SJCRH30 (cell line): ENCODE results near the gene MYL12B. TPM values are rescaled to one million over a fixed set of nuclear protein-coding genes. Genes with fewer than 3 reads are reported as not detected.
"Not testable (repeated sequence)": the region's sequence is repeated elsewhere in the genome, so short reads cannot be mapped to it uniquely, and the experiment has no call there.

Experiments used
- DNase-seq, 2 experiments: peaks; one replicate each; pipeline ENCODE4 v3.0.0-alpha.2; 2015 to 2020
- H3K27ac ChIP-seq: fragments of 250-450 bp; sonication (Bioruptor Pico); 2 replicates; pipeline ENCODE4 v1.5.1; 2020; ENCODE audit warnings: mild to moderate bottlenecking, moderate library complexity
- H3K27me3 ChIP-seq: fragments of 250-450 bp; sonication (Bioruptor Pico); 2 replicates; pipeline ENCODE4 v1.5.1; 2020; ENCODE audit warnings: mild to moderate bottlenecking, moderate library complexity
- H3K36me3 ChIP-seq: fragments of 250-450 bp; sonication (Bioruptor Pico); 2 replicates; pipeline ENCODE4 v1.5.1; 2020; ENCODE audit warnings: mild to moderate bottlenecking, moderate library complexity
- H3K4me1 ChIP-seq: fragments of 250-450 bp; sonication (Bioruptor Pico); 2 replicates; pipeline ENCODE4 v1.5.1; 2020; ENCODE audit warnings: mild to moderate bottlenecking, moderate library complexity
- H3K4me3 ChIP-seq: fragments of 250-450 bp; sonication (Bioruptor Pico); 2 replicates; pipeline ENCODE4 v1.5.1; 2020; ENCODE audit warnings: mild to moderate bottlenecking, moderate library complexity
- H3K9me3 ChIP-seq: fragments of 250-450 bp; sonication (Bioruptor Pico); replicated peaks from 2 replicates; pipeline ENCODE4 v1.5.1; 2020; ENCODE audit warnings: mild to moderate bottlenecking, moderate library complexity
- total RNA-seq: library from RNA; depleted of rRNA; stranded (reverse); fragments of >200 nt; shearing (Covaris generic); gene quantifications from 2 replicates; pipeline ENCODE4 v1.2.3, GENCODE V29; 2014; rRNA removed

Gene MYL12B
- total RNA-seq: 106 and 118 TPM in 2 replicates

GRCh38 chr18:3261373-3262233 lies at the start of gene MYL12B:
MYL12B (plus strand) TSS chr18:3262133; CDS start chr18:3272899, 10,766 bp downstream.
- peak; percentile 68 to 76 for DNase-seq
- no peaks in the 10 kb centered on the region for H3K9me3 ChIP-seq
- H3K4me1 ChIP-seq: peaks cover 11% of the 10 kb centered on the region
- peak within 1 kb of the TSS; percentile 91 for H3K4me3 ChIP-seq
- H3K36me3 ChIP-seq: peaks cover 17% of the 10 kb centered on the region
- H3K27me3 ChIP-seq: no peaks in the 10 kb centered on the region
- H3K27ac ChIP-seq: peak within 1 kb of the TSS; percentile 99

- no peaks in the 10 kb centered on the region; the same call in 1 of the 2 replicates for H3K4me1 ChIP-seq
Measured at GRCh38 chr18:3212657-3213056, 49.3 kb upstream of the MYL12B start.

GRCh38 chr18:3213300-3214059 lies 48.5 kb upstream of the MYL12B start:
- H3K9me3 ChIP-seq: no peaks in the 10 kb centered on the region
- no peak overlapping the region for H3K27ac ChIP-seq
- no peak overlapping the region for H3K4me3 ChIP-seq
- no peak for DNase-seq
- H3K4me1 ChIP-seq: peaks cover 6% of the 10 kb centered on the region; the same call in 1 of the 2 replicates
- H3K36me3 ChIP-seq: no peaks in the 10 kb centered on the region
- H3K27me3 ChIP-seq: no peaks in the 10 kb centered on the region

More at GRCh38 chr18:3212657-3213056, 49.3 kb upstream of the MYL12B start:
- no peak overlapping the region for H3K4me3 ChIP-seq
- no peaks in the 10 kb centered on the region for H3K27me3 ChIP-seq
- no peak for DNase-seq
- H3K36me3 ChIP-seq: no peaks in the 10 kb centered on the region
- no peak overlapping the region for H3K27ac ChIP-seq
- H3K9me3 ChIP-seq: no peaks in the 10 kb centered on the region

- no peak overlapping the region for H3K4me3 ChIP-seq
- H3K36me3 ChIP-seq: no peaks in the 10 kb centered on the region
- H3K4me1 ChIP-seq: peaks cover 6% of the 10 kb centered on the region; the same call in 1 of the 2 replicates
- DNase-seq: no peak
- no peaks in the 10 kb centered on the region for H3K27me3 ChIP-seq
- no peaks in the 10 kb centered on the region for H3K9me3 ChIP-seq
- H3K27ac ChIP-seq: no peak overlapping the region
Measured at GRCh38 chr18:3214855-3215637, 46.9 kb upstream of the MYL12B start.

GRCh38 chr18:3216987-3217386 lies 44.9 kb upstream of the MYL12B start:
- peaks cover 6% of the 10 kb centered on the region; the same call in 1 of the 2 replicates for H3K4me1 ChIP-seq
- DNase-seq: no peak
- H3K9me3 ChIP-seq: no peaks in the 10 kb centered on the region
- H3K4me3 ChIP-seq: no peak overlapping the region
- no peak overlapping the region for H3K27ac ChIP-seq
- H3K27me3 ChIP-seq: no peaks in the 10 kb centered on the region
- H3K36me3 ChIP-seq: no peaks in the 10 kb centered on the region

- no peaks in the 10 kb centered on the region for H3K36me3 ChIP-seq
- peak; percentile 17 to 48 for DNase-seq
- peaks cover 6% of the 10 kb centered on the region; the same call in 1 of the 2 replicates for H3K4me1 ChIP-seq
- no peaks in the 10 kb centered on the region for H3K27me3 ChIP-seq
- H3K9me3 ChIP-seq: no peaks in the 10 kb centered on the region
- H3K4me3 ChIP-seq: no peak overlapping the region
- no peak overlapping the region for H3K27ac ChIP-seq
Measured at GRCh38 chr18:3217948-3218647, 43.8 kb upstream of the MYL12B start.

GRCh38 chr18:3218819-3219218 lies 43.1 kb upstream of the MYL12B start:
- Histone ChIP-seq H3K4me3 (no peak overlapping the region), H3K4me1 (peaks cover 6% of the 10 kb centered on the region; the same call in 1 of the 2 replicates), H3K27me3 (no peaks in the 10 kb centered on the region), H3K9me3 (no peaks in the 10 kb centered on the region), H3K27ac (no peak overlapping the region), H3K36me3 (no peaks in the 10 kb centered on the region)
- DNase-seq: no peak

GRCh38 chr18:3219241-3219630 lies 42.7 kb upstream of the MYL12B start:
- no peaks in the 10 kb centered on the region for H3K27me3 ChIP-seq
- H3K4me1 ChIP-seq: peaks cover 6% of the 10 kb centered on the region; the same call in 1 of the 2 replicates
- H3K27ac ChIP-seq: no peak overlapping the region
- H3K4me3 ChIP-seq: no peak overlapping the region
- no peaks in the 10 kb centered on the region for H3K9me3 ChIP-seq
- no peak for DNase-seq
- H3K36me3 ChIP-seq: no peaks in the 10 kb centered on the region

- Histone ChIP-seq H3K36me3 (no peaks in the 10 kb centered on the region), H3K27me3 (no peaks in the 10 kb centered on the region), H3K4me3 (no peak within 1 kb of the TSS), H3K27ac (no peak within 1 kb of the TSS), H3K9me3 (no peaks in the 10 kb centered on the region), H3K4me1 (peaks cover 6% of the 10 kb centered on the region; the same call in 1 of the 2 replicates)
- no peak for DNase-seq
Measured at GRCh38 chr18:3219631-3220335, 42.1 kb upstream of the MYL12B start, which contains the start of gene MYOM1. MYOM1 (minus strand) TSS chr18:3219968; CDS start chr18:3215223, 4,745 bp downstream.

GRCh38 chr18:3220868-3221267 lies 41.1 kb upstream of the MYL12B start:
- H3K4me1 ChIP-seq, H3K36me3 ChIP-seq, H3K4me3 ChIP-seq, H3K27ac ChIP-seq, H3K27me3 ChIP-seq, H3K9me3 ChIP-seq, DNase-seq: not testable (repeated sequence)

GRCh38 chr18:3221496-3221895 lies 40.4 kb upstream of the MYL12B start:
- Histone ChIP-seq H3K27me3 (no peaks in the 10 kb centered on the region), H3K27ac (no peak overlapping the region), H3K4me1 (peaks cover 6% of the 10 kb centered on the region; the same call in 1 of the 2 replicates), H3K4me3 (no peak overlapping the region), H3K36me3 (no peaks in the 10 kb centered on the region), H3K9me3 (no peaks in the 10 kb centered on the region)
- no peak for DNase-seq

GRCh38 chr18:3223356-3223755 lies 38.6 kb upstream of the MYL12B start:
- Histone ChIP-seq H3K9me3 (no peaks in the 10 kb centered on the region), H3K4me3 (no peak overlapping the region), H3K27me3 (no peaks in the 10 kb centered on the region), H3K4me1 (no peaks in the 10 kb centered on the region; the same call in 1 of the 2 replicates), H3K27ac (no peak overlapping the region), H3K36me3 (no peaks in the 10 kb centered on the region)
- no peak for DNase-seq

GRCh38 chr18:3224223-3224622 lies 37.7 kb upstream of the MYL12B start:
- Histone ChIP-seq H3K9me3 (no peaks in the 10 kb centered on the region), H3K36me3 (no peaks in the 10 kb centered on the region), H3K27me3 (no peaks in the 10 kb centered on the region), H3K27ac (no peak overlapping the region), H3K4me3 (no peak overlapping the region), H3K4me1 (no peaks in the 10 kb centered on the region)
- DNase-seq: no peak
